ENCODE data around the gene USH1C. TPM values are rescaled to one million over a fixed set of nuclear protein-coding genes. Genes with fewer than 3 reads are reported as not detected.

The USH1C gene
- total and polyA plus RNA-seq, 2 of the 13 experiments (the other 11 are each of a cell fraction or from before 2014, with no cell fraction given) = not detected

GRCh38 chr11:17531636-17532113 lies 12.5 kb downstream of the USH1C start (continued):
- TF ChIP-seq ZBTB39 (CRISPR knock-in tag; IDR thresholded peaks at IDR 0.05) (no peak), ASH2L (IDR thresholded peaks at IDR 0.05; ENCODE audit: insufficient read length, low read depth, low read length) (peak; percentile 45), ZSCAN20 (CRISPR knock-in tag; IDR thresholded peaks at IDR 0.05; ENCODE audit: borderline replicate concordance) (no peak), ZNF619 (CRISPR knock-in tag; IDR thresholded peaks at IDR 0.05) (no peak), PHF8 (CRISPR knock-in tag; IDR thresholded peaks at IDR 0.05) (no peak), ZNF547 (CRISPR knock-in tag; IDR thresholded peaks at IDR 0.05) (no peak), ZFP36 (IDR thresholded peaks at IDR 0.05; ENCODE audit: borderline replicate concordance, low read depth, low read length, partially characterized antibody) (no peak), ZKSCAN5 (CRISPR knock-in tag; IDR thresholded peaks at IDR 0.05) (no peak)
- TF ChIP-seq, protein P1, sequence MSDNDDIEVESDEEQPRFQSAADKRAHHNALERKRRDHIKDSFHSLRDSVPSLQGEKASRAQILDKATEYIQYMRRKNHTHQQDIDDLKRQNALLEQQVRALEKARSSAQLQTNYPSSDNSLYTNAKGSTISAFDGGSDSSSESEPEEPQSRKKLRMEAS (IDR thresholded peaks at IDR 0.05) = no peak

DNA sequence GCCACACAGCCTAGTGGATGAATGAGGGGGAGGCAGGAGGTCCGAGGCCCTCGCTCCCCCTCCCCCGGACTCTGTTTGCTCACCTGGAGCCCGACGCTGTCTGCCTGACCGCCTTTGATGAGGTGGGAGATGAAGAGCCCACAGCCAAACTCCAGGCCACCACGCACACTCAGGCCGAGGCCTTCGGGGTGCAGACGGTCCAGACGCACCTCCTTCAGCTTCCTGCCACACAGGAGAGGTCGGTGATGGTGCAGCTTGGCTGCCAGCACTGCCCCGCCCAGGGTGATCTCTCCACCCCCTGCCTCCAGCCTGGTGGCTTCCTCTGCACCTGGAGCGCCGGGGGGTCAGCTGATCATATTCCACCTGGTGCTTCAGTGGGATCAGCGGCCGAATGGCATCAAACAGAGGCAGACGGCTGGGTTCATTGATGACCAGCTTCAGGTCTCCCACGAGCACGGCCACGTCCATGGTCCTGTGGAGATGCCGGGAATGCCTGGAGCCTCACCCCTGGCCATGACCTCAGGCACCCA lies 13.1 kb downstream of the USH1C start:
- Histone ChIP-seq H2AFZ (ENCODE audit: low read length) (no peak overlapping the region), H3K4me2 (ENCODE audit: low read depth, low read length) (peak overlapping the region; percentile 70), H3K27me3 (ENCODE audit: control insufficient read depth in 1 of 2, insufficient read depth in 2 of 2, low read length in 2 of 2) (peaks cover 0 to 28% of the 10 kb centered on the region in 2 experiments; a peak in 4 of 5 replicates), H3K9me3 (ENCODE audit: low read length) (no peaks in the 10 kb centered on the region), H4K20me1 (ENCODE audit: insufficient read depth, low read length) (no peaks in the 10 kb centered on the region), H3K4me3 (replicated peaks in 1 of 3; ENCODE audit: insufficient read depth in 1 of 3, low read depth in 2 of 3, low read length in 3 of 3) (peak overlapping the region in 2 of 3 experiments; percentile 5 to 50; a peak in 1 of 6 replicates), H3K4me1 (ENCODE audit: insufficient read depth, low read length) (peaks cover 28% of the 10 kb centered on the region), H3K27ac (ENCODE audit: extremely low read length, insufficient read depth, low read length) (no peak overlapping the region), H3K79me2 (ENCODE audit: insufficient read depth, low read length) (no peaks in the 10 kb centered on the region), H3K9ac (ENCODE audit: insufficient read depth, low read depth, low read length) (no peak overlapping the region), H3K36me3 (replicated peaks in 1 of 2; ENCODE audit: control insufficient read depth in 1 of 2, insufficient read depth in 2 of 2, low read length in 2 of 2) (no peaks in the 10 kb centered on the region)
- BruUV-seq (replicated peaks) = no TSS peak
- TF ChIP-seq CHD2 (IDR thresholded peaks at IDR 0.05; ENCODE audit: low read depth, low read length) (no peak), MYNN (CRISPR knock-in tag; IDR thresholded peaks at IDR 0.05; ENCODE audit: low read depth) (no peak), ZNF547 (CRISPR knock-in tag; IDR thresholded peaks at IDR 0.05) (0 out of 2 replicates have a peak, but pooled peaks have one; percentile 1), TEAD3 (CRISPR knock-in tag; optimal IDR thresholded peaks at IDR 0.05; ENCODE audit: borderline replicate concordance) (peak; percentile 18), ZNF292 (CRISPR knock-in tag; IDR thresholded peaks at IDR 0.05; ENCODE audit: borderline replicate concordance, low read depth) (0 out of 2 replicates have a peak, but pooled peaks have one; percentile 21), ZNF687 (CRISPR knock-in tag; IDR thresholded peaks at IDR 0.05) (peak; percentile 42; the same call in 1 of the 2 replicates)
- TF ChIP-seq, protein P2, sequence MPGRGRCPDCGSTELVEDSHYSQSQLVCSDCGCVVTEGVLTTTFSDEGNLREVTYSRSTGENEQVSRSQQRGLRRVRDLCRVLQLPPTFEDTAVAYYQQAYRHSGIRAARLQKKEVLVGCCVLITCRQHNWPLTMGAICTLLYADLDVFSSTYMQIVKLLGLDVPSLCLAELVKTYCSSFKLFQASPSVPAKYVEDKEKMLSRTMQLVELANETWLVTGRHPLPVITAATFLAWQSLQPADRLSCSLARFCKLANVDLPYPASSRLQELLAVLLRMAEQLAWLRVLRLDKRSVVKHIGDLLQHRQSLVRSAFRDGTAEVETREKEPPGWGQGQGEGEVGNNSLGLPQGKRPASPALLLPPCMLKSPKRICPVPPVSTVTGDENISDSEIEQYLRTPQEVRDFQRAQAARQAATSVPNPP (CRISPR knock-in tag; IDR thresholded peaks at IDR 0.05) = no peak
- in situ Hi-C loops (cut with HindIII; ENCODE audit: extremely low pct_ligation_motif_present, low pct_unique_long_range_greater_than_20kb) (no loop called here), intact Hi-C loops (cut with micrococcal nuclease; ENCODE audit: unreplicated experiment) (no loop called here)
- ATAC-seq = peak; percentile 30
- DNase-seq (ENCODE audit: low spot score) = no peak
- ChIA-PET CTCF (ENCODE audit: low intra/inter-chr PET ratio, low total read pairs) (no interaction called here), POLR2A (interaction anchor here (1.2 to 2.1 kb wide), 2 partner anchors 11 to 177 kb away, joined by 5 to 8 read pairs; no protein-coding TSS in a partner anchor)
- FAIRE-seq = no peak
- no CpG with 5 or more reads among the region's 22 CpGs for whole genome bisulfite sequencing (ENCODE audit: low lambda C conversion rate)
